GM18868 (cell line): ENCODE results near the gene RARS2.

ENCODE experiments used
- ATAC-seq: cut with Tn5 transposase; IDR thresholded peaks from one replicate; pipeline ENCODE4 v1.9.1; 2021; ENCODE audit warnings: mild to moderate bottlenecking, moderate library complexity; ENCODE audit not compliant: unreplicated experiment

Gene RARS2

DNA sequence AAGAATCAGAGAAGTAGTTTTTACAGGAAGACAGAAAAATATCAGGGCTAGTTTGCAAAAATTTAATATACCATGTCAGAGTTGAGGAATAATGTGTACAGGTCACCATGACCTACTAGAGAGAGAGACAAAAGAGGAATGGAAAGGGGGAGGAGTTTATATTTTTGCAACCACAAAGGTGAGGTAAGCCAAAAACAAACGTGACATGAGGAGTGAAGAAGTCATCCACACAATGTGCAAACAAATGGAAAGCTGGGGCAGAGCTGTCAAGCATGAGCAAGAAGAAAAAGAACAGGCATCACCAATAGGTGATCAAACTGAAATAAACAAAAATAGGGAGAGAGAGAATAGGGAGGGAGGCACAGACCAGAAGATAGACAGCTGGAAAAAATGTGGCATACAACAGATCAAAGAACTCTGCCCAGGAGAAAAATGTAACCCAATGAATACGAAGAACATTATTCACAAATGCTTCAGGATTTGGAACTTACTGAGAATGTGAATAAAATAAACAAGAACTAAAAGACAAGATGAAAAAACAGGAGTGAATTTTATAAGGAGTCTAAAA, 15.5 kb downstream of the RARS2 start:
- ATAC-seq, result peak; percentile 51

- no peak for ATAC-seq
Measured at GRCh38 chr6:87573307-87574024, 16.3 kb downstream of the RARS2 start.

DNA sequence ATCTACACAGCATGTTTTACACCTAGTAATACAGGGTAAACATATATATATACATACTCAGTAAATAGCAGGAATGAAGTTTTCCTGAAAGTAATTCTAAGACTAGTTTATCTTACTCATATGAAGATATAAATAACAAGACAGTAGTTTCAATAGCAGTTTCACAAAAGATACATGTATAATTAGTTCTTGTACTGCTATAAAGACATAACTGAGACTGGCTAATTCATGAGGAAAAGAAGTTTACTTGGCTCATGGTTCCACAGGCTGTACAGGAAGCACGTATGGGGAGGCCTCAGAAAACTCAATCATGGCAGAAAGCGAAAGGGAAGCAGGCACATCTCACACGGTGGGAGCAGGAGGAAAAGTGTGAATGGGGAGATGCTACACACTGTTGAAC, 16.9 kb downstream of the RARS2 start:
- ATAC-seq, result peak; percentile 65

DNA sequence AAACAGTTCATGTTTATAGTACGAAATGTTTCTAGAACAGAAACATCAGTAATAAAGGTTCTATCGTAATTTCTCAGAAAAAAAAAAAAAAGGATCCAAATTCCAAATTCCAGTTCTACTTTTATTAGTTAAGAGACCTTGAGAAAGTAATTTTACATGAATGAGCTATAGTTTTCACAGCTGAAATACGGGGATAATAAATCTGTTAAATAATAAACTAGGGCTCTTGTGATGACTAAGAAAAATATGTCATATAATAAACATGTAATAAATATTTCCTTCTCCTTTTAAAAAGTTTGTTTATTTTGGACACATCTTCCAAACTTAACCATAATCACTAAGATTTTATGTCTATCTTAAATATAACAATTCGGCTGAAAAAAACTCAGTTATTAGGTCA, 17.8 kb downstream of the RARS2 start:
- ATAC-seq, result no peak

GRCh38 chr6:87561017-87561416, 28.8 kb downstream of the RARS2 start:
- no peak for ATAC-seq

- no peak for ATAC-seq
Measured at GRCh38 chr6:87558446-87558845, 31.3 kb downstream of the RARS2 start.

DNA sequence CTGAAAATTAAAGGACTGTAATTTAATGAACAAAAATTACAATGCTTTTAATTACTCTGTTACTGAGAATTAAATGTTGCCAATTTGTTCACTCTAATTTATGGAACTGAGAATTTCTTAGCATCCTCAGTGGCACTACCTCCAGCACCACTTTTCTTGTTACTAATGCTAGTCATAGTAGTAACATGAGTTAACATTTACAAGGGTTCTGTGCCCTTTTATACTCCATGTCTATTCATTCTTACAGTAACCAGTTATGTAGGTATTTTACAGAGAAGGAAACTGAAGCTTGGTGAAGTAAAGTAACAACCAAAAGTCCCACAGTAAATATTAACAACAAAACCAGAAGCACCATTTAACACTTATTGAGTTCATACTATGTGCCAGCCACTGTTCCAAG, 34.3 kb downstream of the RARS2 start:
- ATAC-seq, result no peak

DNA sequence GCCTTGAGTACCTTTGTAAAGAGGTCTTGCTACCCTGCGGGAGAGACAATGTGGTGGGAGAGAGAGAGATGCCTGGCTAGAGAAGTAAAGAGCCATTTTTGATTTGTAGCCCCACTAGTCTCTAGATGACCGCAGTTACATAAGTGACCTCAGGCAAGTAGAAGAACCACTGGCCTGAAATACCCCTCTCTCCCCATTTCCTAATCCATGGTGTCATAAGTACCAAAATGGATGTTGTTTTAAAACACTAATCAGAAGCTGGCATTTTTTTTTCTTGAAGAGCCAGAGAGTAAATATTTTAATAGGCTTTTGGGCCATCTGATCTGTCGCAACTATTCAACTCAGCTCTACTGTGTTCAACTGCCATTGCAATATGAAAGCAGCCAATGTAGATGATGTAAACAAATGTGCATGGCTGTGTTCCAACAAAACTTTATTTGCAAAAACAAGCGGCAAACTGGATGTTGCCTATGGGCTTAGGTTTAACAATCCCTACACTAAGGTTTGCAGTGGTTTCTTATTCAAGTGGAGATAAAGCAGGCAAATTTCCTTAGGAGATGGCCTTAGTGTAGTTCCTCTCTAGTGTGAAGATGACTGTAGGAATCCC, 36.5 kb downstream of the RARS2 start:
- no peak for ATAC-seq

GRCh38 chr6:87551799-87552198, 38.0 kb downstream of the RARS2 start:
- ATAC-seq, result no peak

DNA sequence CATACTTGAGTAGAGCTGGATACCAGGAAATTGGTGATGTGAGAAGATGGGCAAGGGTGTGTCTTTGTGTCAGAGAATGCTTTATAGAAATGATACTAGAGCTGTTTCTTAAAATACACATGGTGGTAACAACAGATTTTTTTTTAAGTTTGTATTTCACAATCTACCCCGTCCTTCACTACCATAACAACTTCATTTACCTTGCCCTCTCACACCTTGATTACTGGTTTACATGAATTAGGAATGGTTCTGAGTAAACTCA, 45.4 kb downstream of the RARS2 start:
- ATAC-seq, result no peak

DNA sequence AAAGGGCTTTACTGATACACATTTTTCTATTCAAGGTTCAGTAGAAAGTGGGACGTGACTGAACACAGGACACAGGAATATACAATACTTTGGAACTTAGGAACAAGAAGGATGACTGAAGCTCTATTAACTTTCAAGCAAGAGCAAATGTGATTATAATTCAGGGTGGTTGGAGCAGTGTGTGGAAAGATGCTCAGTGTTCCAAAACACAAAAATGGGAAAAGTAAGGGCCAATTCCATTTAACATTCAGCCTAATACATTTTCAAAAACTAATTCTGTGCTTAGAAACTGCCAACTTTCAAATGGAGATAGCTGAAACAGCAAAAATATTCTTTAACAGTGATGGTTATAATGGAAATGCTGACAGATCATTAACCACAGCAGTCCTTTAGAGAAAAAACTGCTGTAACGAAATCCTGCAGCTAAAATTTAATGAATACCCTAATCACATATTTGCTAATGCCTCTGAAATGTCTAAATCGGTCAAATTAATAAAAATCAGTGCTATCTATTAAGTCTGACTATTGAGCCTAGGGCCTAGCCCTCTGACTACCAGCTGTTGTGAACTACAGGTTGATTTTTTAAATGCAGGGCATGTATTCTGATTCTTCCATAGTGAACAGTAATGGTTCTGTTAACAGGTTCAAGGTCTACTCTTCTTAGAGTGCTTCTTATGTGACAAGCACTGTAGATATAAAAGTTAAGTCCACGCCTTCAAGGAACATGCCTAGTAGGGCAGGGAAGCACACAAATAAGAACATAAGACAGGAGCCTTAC, 45.9 kb downstream of the RARS2 start:
- ATAC-seq, result no peak

DNA sequence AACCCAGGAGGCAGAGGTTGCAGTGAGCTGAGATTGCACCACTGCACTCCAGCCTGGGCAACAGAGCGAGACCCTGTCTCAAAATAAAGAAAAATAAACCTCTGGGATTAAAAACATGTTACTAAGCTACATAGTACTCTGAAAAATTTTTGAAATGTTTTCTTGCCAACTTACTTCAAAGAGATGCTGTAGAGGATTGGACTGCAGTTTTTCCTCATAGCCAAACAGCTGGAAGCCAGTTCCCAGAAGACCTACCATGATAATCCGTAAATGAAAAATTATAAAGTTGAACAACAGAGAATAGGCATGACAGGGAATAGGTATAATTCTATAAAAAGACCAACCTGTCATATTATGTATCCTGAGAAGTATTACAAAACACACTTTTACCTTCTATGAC, 48.0 kb downstream of the RARS2 start:
- no peak for ATAC-seq

GRCh38 chr6:87541041-87541440, 48.7 kb downstream of the RARS2 start:
- no peak for ATAC-seq

DNA sequence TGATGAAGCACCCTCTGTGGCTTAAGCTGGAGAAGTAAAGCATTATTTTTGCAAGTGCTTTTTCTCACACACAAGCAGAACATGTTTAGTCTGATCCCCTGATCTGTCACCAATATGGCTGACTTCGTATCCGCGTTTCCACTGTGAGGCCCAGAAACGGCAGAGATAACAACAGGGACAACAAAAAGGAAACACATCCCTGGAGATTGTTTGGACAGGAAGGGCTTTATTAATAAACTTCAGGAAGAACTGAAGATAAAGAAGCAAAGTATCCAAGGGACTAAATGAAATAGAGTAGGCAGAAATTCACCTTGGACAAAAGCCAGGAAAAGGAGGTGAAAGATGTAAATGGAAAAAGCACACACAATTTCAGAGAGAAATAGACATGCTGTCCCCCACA, 49.2 kb downstream of the RARS2 start:
- no peak for ATAC-seq

GRCh38 chr6:87539554-87539953, 50.2 kb downstream of the RARS2 start:
- no peak for ATAC-seq

DNA sequence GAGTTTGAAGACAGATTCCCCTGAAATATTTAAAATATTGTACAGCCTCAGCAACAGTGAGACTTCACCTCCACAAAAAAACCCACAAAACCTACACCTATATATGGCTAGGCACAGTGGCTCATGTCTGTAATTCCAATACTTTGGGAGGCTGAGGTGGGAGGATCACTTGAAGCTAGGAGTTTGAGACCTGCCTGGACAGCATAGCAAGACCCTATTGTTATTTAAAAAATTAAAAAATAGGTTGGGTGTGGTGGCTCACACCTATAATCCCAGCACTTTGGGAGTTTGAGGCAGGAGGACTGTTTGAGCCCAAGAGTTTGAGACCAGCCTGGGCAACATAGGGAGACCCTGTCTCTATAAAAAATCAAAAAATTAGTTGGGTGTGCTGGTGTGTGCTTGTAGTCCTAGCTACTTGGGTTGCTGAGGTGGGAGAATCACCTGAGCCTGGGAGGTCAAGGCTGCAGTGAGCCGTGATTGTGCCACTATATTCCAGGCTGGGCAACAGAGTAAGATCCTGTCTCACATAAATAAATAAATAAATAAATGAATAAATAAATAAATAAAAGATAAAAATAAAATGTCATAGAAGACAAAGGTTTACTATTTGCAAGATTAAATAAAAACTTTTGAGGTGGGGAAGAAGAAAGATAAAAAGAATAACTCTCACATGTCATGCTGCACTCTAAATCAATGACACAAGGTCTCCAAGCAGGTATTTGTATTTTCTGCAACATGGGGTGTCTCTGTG, 51.1 kb downstream of the RARS2 start:
- ATAC-seq, result no peak

GRCh38 chr6:87534377-87535047, 55.3 kb downstream of the RARS2 start:
- no peak for ATAC-seq

GRCh38 chr6:87529221-87529620, 60.6 kb downstream of the RARS2 start:
- ATAC-seq, result no peak

DNA sequence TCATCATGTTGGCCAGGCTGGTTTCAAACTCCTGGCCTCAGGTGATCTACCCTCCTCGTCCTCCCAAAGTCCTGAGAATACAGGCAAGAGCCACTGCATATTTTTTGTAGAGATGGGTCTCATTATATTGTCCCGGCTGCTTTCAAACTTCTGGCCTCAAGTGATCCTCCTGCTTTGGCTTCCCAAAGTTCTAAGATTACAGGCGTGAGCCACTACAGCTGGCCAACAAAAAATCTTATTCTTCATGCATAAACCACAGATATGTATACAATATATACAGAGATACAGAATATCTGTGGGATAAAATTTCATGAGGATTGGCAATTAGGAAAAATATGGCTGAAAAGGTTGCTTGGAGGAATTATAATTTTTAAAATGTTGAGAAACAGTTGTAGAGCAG, 67.1 kb downstream of the RARS2 start:
- no peak for ATAC-seq

DNA sequence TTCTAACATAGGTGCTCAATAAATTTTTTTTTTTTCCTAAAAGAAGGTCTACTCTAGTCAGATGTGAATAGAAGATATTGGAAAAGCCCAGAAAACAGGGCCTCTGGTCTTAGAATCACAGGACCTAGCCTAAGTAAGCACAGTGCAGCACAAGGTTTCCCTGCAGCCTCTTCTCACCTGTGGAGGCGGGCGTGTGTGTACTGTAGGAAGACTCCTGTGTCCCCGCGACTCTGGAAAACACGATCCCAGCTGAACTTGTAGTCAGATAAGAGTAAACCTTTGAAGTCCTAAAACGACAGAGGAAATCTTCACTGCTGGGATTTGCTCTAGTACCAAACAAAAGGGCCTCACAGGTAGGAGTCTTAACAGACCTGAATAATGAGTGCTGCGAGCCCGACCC, 71.3 kb downstream of the RARS2 start:
- ATAC-seq, result no peak

DNA sequence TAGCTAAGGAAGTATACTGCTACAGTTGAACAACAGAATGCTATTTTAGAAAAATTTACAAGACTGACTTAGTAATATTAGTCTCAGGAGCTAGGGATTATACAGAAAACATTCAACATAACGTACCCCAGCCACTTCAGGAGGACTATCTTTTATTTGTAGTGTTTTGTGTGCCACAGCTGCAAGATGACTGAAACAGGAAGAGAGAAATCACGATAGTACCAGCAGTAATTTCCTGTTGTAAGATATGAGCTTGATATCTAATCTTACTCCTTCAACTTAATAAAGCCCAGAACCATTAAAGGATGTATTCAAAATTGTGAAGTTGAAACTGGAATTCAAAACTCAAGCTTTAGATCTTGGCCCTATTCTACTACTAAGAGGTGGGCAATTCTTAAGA, 75.0 kb downstream of the RARS2 start:
- ATAC-seq, result no peak
